ENCODE data around the gene NELL2. TPM values are rescaled to one million over a fixed set of nuclear protein-coding genes. Genes with fewer than 3 reads are reported as not detected.

NELL2 gene
- polyA plus RNA-seq, 1 of the 3 experiments (the other 2 are of a cell fraction): 0.35 TPM

DNA sequence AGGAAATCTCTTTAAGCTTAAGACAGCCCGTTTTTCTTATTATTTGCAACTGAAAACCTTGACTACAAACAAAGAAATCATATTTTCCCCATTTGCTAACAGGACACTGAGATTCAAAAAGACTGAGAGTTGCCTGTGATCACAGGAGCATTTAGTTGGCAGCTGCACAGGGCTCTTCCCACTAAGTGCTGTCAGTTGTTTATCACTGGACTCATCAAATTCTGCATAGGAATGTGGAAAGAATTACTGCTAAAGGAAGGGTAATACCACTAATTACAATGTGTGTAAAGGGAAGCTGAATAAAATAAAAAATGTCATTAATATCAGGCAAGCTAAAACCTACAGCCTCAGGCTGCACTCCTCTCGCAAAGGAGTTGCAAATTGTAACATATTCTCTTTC is 226.4 kb downstream of the NELL2 start:
- TF ChIP-seq, protein P1, sequence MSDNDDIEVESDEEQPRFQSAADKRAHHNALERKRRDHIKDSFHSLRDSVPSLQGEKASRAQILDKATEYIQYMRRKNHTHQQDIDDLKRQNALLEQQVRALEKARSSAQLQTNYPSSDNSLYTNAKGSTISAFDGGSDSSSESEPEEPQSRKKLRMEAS (IDR thresholded peaks at IDR 0.05; ENCODE audit: low read depth): no peak
- no peak for TF ChIP-seq ELF1 (IDR thresholded peaks at IDR 0.05)
- no peak for TF ChIP-seq MXI1 (IDR thresholded peaks at IDR 0.05; ENCODE audit: low read depth, low read length)
- no peak for TF ChIP-seq TCF12 (IDR thresholded peaks at IDR 0.05)
- TF ChIP-seq FOXM1 (IDR thresholded peaks at IDR 0.05; ENCODE audit: low read depth): no peak
- TF ChIP-seq, protein P2, sequence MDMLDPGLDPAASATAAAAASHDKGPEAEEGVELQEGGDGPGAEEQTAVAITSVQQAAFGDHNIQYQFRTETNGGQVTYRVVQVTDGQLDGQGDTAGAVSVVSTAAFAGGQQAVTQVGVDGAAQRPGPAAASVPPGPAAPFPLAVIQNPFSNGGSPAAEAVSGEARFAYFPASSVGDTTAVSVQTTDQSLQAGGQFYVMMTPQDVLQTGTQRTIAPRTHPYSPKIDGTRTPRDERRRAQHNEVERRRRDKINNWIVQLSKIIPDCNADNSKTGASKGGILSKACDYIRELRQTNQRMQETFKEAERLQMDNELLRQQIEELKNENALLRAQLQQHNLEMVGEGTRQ (IDR thresholded peaks at IDR 0.05; ENCODE audit: borderline replicate concordance, low read depth, low read length): no peak
- no peak for TF ChIP-seq GATA2 (CRISPR knock-in tag; IDR thresholded peaks at IDR 0.05)
- TF ChIP-seq, protein P3, sequence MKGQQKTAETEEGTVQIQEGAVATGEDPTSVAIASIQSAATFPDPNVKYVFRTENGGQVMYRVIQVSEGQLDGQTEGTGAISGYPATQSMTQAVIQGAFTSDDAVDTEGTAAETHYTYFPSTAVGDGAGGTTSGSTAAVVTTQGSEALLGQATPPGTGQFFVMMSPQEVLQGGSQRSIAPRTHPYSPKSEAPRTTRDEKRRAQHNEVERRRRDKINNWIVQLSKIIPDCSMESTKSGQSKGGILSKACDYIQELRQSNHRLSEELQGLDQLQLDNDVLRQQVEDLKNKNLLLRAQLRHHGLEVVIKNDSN (IDR thresholded peaks at IDR 0.05; ENCODE audit: borderline replicate concordance, low read depth): no peak
- TF ChIP-seq EP300 (IDR thresholded peaks at IDR 0.05; ENCODE audit: borderline replicate concordance in 1 of 2, low read depth in 1 of 2, low read length in 1 of 2): no peak
- TF ChIP-seq RXRA (IDR thresholded peaks at IDR 0.05; ENCODE audit: borderline replicate concordance, low read depth): no peak
- no peak for TF ChIP-seq CHD2 (IDR thresholded peaks at IDR 0.05; ENCODE audit: low read length, partially characterized antibody)
- no peak for TF ChIP-seq TEAD4 (IDR thresholded peaks at IDR 0.05; ENCODE audit: borderline replicate concordance, insufficient read depth)
- no peak for TF ChIP-seq GABPA (IDR thresholded peaks at IDR 0.05; ENCODE audit: low read depth)
- no peak for TF ChIP-seq YY1 (IDR thresholded peaks at IDR 0.05; ENCODE audit: low read depth)
- no peak for TF ChIP-seq POLR2AphosphoS5 (IDR thresholded peaks at IDR 0.05; ENCODE audit: low read depth, low read length)
- TF ChIP-seq JUND (IDR thresholded peaks at IDR 0.05): no peak
- Histone ChIP-seq H3K9me2 (no peaks in the 10 kb centered on the region), H3K4me3 (ENCODE audit: low read depth in 2 of 2, low read length in 1 of 2) (no peak overlapping the region), H3K27me3 (ENCODE audit: insufficient read depth) (no peaks in the 10 kb centered on the region), H3F3A (replicated peaks; ENCODE audit: insufficient read depth) (no peaks in the 10 kb centered on the region), H3K79me2 (ENCODE audit: insufficient read depth) (no peaks in the 10 kb centered on the region), H2AFZ (ENCODE audit: low read depth) (no peak overlapping the region), H3K27ac (ENCODE audit: low read depth in 2 of 2, low read length in 1 of 2) (no peak overlapping the region), H3K4me1 (ENCODE audit: control insufficient read depth in 1 of 2, insufficient read depth in 2 of 2, low read depth in 1 of 2, low read length in 1 of 2) (peaks cover 4% of the 10 kb centered on the region in 2 experiments; a peak in 3 of 4 replicates), H3K4me2 (no peak overlapping the region), H4K20me1 (ENCODE audit: insufficient read depth) (no peaks in the 10 kb centered on the region), H3K9me3 (no peaks in the 10 kb centered on the region), H3K36me3 (replicated peaks in 1 of 2; ENCODE audit: control insufficient read depth in 1 of 2, insufficient read depth in 2 of 2, low read length in 1 of 2) (no peaks in the 10 kb centered on the region), H3K9ac (no peak overlapping the region)
- ChIA-PET POLR2A (no interaction called here), CTCF (no interaction called here)
- WGBS (ENCODE audit: low lambda C conversion rate): 26% methylated on average over 2 of the region's 2 CpGs
- no peak for DNase-seq

- no peaks in the 10 kb centered on the region for H3K36me3 ChIP-seq (replicated peaks in 1 of 2; ENCODE audit: control insufficient read depth in 1 of 2, insufficient read depth in 2 of 2, low read length in 1 of 2)
- no peak overlapping the region for H3K4me3 ChIP-seq (ENCODE audit: low read depth in 2 of 2, low read length in 1 of 2)
- DNase-seq: no peak
- no peaks in the 10 kb centered on the region; a peak in 1 of 4 replicates for H3K4me1 ChIP-seq (ENCODE audit: control insufficient read depth in 1 of 2, insufficient read depth in 2 of 2, low read depth in 1 of 2, low read length in 1 of 2)
- POLR2A ChIA-PET: no interaction called here
- no peaks in the 10 kb centered on the region for H3K9me3 ChIP-seq
- CTCF ChIA-PET: no interaction called here
- no peaks in the 10 kb centered on the region for H3K79me2 ChIP-seq (ENCODE audit: insufficient read depth)
- no peak overlapping the region for H3K4me2 ChIP-seq
- H3K9ac ChIP-seq: no peak overlapping the region
- WGBS (ENCODE audit: low lambda C conversion rate): 64% methylated on average over 5 of the region's 5 CpGs
- H4K20me1 ChIP-seq (ENCODE audit: insufficient read depth): no peaks in the 10 kb centered on the region
- H3K9me2 ChIP-seq: no peaks in the 10 kb centered on the region
- no peak overlapping the region for H3K27ac ChIP-seq (ENCODE audit: low read depth in 2 of 2, low read length in 1 of 2)
- no peaks in the 10 kb centered on the region for H3F3A ChIP-seq (replicated peaks; ENCODE audit: insufficient read depth)
- H3K27me3 ChIP-seq (ENCODE audit: insufficient read depth): no peaks in the 10 kb centered on the region
- H2AFZ ChIP-seq (ENCODE audit: low read depth): no peak overlapping the region
- TF ChIP-seq, protein P3 (IDR thresholded peaks at IDR 0.05; ENCODE audit: borderline replicate concordance, low read depth): no peak
- no peak for TF ChIP-seq CHD2 (IDR thresholded peaks at IDR 0.05; ENCODE audit: low read length, partially characterized antibody)
- no peak for TF ChIP-seq EP300 (IDR thresholded peaks at IDR 0.05; ENCODE audit: borderline replicate concordance in 1 of 2, low read depth in 1 of 2, low read length in 1 of 2)
- no peak for TF ChIP-seq RFX5 (IDR thresholded peaks at IDR 0.05; ENCODE audit: low read length)
- no peak for TF ChIP-seq SIN3A (IDR thresholded peaks at IDR 0.05; ENCODE audit: borderline replicate concordance, low read depth, low read length)
- no peak for TF ChIP-seq GATA2 (CRISPR knock-in tag; IDR thresholded peaks at IDR 0.05)
- no peak for TF ChIP-seq IRF3 (IDR thresholded peaks at IDR 0.05; ENCODE audit: low read depth, low read length)
- TF ChIP-seq SMC3 (IDR thresholded peaks at IDR 0.05; ENCODE audit: low read depth, low read length): no peak
- TF ChIP-seq TAF1 (IDR thresholded peaks at IDR 0.05; ENCODE audit: borderline replicate concordance, low read depth, low read length): no peak
- TF ChIP-seq EZH2phosphoT487 (IDR thresholded peaks at IDR 0.05; ENCODE audit: borderline replicate concordance, low read depth): no peak
- TF ChIP-seq NRF1 (IDR thresholded peaks at IDR 0.05; ENCODE audit: low read depth, low read length): no peak
- TF ChIP-seq MXI1 (IDR thresholded peaks at IDR 0.05; ENCODE audit: low read depth, low read length): no peak
- TF ChIP-seq MEF2A (IDR thresholded peaks at IDR 0.05; ENCODE audit: borderline replicate concordance, low read depth): no peak
Measured at GRCh38 chr12:44647917-44648690, 228.0 kb downstream of the NELL2 start.

Data from SK-N-SH (cell line).